GM18951 (cell line): ENCODE data around the gene CISD3.
A peak's percentile ranks its signal among the peaks of the same experiment; 100 is the strongest.

Source experiments
- POLR2A ChIP-seq: IDR thresholded peaks from 4 replicates; pipeline ENCODE4 v1.6.1; 2011; ENCODE audit warnings: mild to moderate bottlenecking; ENCODE audit not compliant: insufficient read length, insufficient read depth; ENCODE audit errors: extremely low read depth
- in situ Hi-C: fragments of 300-500 bp; cut with MboI; formaldehyde crosslinking; loops from one replicate; pipeline ENCODE4 v1.12.0; 2022; ENCODE audit warnings: low sequenced_read_pairs, mixed read lengths, inconsistent platforms; ENCODE audit not compliant: unreplicated experiment

CISD3 gene

DNA sequence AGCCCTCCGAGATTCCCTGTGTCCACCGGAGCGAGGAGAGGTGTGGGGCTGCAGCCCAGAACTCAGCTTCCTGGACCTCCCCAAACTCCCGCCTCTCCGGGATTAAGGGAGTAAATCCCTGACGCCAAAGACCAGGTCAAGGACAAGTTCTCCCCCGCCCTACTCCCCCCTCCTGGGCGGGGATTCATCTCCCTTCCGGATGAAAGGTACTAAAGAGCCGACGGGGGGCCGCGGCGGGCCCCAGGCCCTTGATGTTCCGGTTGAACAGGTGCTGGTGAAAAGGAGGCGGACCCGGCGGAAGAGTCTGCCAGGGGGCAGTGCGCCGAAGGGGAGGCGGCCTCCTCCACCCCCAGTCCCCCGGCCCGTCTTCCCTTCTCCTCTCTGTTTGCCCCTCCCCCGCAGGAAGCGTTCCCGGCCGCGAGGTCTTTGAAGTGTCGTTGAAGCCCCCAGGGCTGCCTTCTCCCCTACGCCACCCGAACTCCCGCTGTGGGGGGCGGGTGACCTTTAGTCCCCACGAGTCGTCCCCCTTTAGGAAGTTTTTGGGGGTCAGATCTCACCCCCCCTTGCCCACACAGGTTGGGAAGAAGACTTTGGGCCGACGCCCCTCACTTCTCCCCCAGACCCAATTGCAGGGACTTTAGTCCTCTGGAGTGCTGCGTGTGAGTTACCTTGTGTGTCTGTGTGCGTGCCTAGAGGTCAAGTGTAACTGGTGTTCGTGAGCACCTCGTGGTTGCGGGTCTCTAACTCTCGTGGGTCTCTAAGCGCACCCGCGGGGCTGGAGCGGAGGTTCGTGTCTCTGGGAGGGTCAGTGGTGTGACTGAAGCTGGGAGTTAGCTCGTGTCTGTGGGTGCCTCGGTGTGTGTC, 26.2 kb upstream of the CISD3 start:
- in situ Hi-C loops, result no loop called here
- peak; percentile 65 for TF ChIP-seq POLR2A

DNA sequence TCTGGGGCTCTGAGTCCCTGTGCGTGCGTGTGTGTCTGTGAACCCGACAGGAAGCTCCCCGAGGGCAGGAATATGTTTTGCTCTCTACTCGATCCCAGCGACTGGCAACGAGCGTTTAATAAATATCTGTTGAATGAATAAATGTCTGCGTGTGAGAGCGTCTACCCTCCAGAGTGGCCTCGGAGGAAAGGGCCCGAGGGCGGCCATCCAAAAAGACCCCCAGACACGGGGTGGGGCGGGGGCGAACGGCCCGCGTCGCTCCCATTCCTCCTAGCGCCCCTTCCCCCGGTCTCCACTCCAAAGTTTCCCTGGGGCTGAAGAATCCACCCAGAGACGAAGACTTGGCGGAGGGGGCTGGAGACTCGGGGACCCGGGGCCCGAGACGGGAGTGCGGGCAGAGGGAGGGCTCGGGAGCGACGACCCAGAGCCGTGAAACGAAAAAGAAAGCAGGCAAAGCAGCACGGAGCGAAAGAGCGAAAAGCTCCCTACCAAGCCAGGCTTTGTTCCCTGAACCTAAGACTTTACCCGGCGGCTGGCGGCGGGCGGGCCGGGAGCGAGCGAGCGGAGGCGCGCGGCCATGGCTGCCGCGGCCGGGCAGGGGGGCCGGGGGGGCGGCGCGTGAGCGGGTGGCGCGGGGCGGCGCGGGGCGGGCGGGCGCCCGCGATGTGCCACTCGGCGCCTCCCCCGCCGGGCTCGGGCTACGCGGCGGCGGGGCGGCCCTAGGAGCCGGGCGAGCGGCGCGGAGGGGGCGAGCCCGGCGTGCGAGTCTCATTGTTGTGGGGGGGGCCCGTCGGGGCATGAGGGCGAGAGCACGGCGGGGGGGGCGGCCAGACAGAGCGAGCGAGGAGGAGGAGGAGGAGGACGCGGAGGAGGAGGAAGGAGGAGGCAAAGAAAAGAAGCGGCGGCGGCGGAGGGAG, 25.3 kb upstream of the CISD3 start, which contains the start of gene MLLT6:
MLLT6 (plus strand) TSS at position 668 of the 917 bp plus-strand sequence. CDS start 360 bp downstream, outside the sequence.
- in situ Hi-C loops, result no loop called here
- TF ChIP-seq POLR2A, result peak; percentile 59

DNA sequence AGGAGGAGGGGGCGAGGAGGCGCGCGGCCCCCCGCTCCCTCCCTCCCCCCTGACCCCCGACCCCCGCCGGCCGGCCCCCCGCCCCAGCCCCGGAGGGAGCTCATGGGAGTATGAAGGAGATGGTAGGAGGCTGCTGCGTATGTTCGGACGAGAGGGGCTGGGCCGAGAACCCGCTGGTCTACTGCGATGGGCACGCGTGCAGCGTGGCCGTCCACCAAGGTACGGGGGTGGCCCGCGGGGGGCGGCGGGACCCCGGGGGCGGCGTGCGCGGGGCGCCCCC, 24.7 kb upstream of the CISD3 start:
- in situ Hi-C loops, result no loop called here
- no peak for TF ChIP-seq POLR2A

DNA sequence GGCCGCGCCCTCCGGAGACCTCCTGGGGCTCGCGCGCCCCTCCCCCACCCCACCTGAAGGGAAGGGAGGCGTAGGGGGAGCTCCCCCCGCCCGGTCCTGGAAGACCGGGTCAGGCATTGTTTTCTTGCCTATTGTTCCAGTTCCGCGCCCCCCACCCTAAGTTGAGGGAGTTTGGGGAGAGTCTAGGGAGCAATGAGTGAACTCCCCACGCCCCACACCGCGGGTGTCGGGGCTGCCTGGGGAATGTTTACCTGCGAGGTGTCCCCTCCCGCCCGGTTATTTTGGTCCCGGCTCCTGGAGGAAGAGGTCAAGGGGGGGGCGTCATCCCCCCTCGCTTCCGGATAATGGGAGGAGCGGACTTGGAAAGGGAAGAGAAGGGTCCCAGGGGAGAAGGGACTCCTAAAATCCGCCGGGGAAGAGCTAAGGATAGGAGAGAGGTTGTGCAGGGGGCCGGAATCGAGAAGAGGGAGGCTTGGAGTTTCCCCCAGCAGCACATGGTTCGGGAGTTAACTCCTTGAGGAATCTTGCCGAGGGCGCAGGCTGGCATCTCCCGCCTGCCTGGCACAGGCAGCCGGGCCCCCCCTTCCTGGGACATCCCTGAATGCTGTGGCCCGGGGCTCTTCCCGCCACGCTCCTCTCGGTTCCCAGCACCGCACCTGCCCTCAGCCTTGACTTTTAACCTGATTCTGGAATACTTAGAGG, 24.2 kb upstream of the CISD3 start:
- TF ChIP-seq POLR2A, result no peak
- in situ Hi-C loops, result no loop called here

DNA sequence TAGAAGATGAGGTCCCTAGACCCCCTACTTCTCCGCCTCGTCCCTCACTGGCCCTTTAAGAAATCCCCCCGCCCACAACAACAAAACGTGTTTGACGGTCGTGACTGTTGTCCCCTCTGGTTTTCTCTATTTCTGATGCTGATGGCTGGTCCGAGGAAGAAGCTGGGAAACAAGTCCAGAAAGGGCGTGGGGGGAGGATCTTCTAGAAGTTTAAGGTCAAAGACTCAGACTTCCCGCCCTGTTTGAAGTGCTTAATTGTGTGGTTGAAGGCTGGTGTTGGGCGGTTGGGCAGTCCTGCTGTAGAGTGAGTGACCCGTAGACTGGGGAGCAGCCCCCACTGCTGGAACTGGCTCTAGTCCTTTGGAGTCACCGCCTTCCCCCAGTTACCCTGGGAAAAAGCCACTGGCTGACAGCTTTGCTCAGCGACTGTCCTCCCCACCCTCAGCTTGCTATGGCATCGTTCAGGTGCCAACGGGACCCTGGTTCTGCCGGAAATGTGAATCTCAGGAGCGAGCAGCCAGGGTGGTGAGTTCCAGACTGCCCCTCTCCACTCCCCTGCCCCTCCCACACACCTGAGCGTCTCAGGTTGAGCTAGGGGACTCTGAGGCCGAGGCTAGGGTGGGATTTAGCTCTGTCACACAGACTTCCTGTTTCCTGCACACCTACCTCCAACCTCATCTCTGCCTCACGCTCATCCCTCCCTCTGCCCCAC, 23.5 kb upstream of the CISD3 start:
- no peak for TF ChIP-seq POLR2A
- in situ Hi-C loops, result no loop called here

DNA sequence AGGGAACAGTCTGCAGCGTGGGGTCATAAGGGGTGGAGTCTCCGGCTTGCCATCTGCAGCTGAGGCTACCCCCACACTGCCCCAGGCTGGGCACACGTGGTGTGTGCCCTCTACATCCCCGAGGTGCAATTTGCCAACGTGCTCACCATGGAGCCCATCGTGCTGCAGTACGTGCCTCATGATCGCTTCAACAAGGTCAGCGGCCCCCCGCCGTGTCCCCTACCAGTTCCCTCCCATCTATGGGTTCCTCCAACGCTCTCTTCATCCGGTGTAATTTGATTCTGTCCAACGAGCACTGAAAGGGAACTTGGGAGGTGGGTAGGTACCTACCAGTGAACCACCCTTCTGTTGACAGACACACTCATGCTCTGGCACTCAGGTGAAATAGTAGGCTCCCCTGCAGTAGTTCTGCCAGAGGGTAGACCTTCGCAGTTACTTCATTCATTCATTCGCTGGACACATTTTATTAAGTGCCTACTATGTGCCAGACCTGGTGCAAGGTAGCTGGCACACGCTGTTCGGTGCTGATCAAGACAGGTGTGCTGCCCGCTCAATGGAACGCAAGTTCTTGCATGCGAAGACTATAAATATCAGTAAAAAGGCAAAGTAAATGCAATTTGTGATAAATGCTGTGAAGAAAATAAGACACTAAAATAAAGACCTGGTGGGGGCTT, 22.3 kb upstream of the CISD3 start:
- in situ Hi-C loops, result no loop called here
- TF ChIP-seq POLR2A, result no peak

DNA sequence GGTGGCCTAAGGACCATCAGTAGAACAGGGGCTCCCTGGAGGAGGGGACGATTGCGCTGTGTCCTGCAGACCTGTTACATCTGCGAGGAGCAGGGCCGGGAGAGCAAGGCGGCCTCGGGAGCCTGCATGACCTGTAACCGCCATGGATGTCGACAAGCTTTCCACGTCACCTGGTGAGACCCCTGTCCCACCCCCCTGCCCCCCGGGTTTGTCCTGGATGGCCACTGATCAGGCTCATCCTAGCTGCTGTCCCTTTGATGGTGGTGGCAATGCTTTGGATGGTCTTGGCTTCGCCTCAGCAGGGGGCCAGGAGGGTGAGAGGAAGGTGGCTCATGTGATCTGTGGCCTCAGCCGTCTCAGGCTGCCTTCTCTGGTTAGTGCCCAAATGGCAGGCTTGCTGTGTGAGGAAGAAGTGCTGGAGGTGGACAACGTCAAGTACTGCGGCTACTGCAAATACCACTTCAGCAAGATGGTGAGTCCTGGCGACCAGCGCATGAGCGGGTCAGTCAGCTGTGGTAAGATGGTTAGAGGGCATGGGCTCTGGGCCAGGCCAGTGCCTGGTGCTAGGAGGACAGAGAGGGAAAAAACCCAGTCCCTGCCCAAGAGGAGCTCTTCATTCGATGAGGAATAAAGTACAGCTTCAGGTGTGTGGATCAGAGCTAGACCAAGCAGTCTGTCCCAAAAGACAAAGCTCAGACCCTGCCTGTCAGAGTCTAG, 20.9 kb upstream of the CISD3 start:
- TF ChIP-seq POLR2A, result no peak
- in situ Hi-C loops, result no loop called here

DNA sequence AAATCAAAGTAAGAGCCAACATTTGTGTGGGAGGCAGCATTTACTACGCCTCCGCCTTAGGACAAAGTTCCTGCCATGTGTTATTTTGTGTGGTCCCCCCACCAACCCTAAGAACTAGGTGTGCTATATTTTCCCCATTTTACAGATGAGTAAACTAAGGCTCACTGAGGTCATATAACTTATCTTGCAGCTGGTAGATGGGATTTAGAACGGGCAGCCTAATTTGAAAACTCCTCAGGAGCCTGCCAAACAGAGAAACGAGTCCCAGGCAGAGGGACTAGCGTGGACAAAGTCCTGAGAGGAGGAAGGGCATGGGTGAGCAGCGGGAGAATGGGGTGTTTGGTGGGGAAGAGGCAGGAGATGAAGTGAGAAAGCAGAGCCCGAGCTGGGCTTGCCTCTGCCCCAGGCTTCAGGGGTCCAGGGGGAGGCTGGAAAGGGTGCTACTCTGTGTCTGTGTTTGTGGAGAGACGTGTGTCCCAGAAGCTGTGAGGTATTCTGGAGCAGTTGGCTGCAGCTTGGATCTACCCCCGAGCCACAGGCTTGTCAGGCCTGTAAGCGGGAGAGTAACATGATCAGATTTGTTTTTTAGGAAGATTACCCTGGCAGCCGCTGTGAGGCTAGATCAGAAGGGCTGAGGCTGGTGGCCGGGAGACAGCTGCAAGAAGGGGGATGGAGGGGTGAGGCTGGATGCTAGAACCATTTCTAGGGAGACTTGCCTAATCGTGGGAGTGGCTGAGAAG, 20.1 kb upstream of the CISD3 start:
- in situ Hi-C loops, result no loop called here
- TF ChIP-seq POLR2A, result no peak

DNA sequence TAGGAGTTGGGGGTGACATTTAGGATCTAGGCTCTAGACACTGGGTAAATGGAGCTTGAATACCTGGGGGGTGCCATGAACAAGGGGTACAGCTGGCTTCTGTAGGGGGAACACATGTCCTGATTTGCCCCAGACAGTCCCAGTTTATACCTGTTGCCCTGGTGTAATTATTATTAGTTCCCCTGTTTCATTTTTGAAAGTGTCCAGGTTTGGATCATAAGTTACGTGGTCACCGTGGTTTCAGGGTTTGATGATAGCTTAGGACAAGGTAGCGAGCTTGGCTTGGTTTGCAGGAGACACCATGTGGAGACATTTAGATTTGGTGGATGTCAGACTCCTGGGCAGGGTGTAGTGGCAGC, 19.6 kb upstream of the CISD3 start:
- in situ Hi-C loops, result no loop called here
- TF ChIP-seq POLR2A, result no peak

DNA sequence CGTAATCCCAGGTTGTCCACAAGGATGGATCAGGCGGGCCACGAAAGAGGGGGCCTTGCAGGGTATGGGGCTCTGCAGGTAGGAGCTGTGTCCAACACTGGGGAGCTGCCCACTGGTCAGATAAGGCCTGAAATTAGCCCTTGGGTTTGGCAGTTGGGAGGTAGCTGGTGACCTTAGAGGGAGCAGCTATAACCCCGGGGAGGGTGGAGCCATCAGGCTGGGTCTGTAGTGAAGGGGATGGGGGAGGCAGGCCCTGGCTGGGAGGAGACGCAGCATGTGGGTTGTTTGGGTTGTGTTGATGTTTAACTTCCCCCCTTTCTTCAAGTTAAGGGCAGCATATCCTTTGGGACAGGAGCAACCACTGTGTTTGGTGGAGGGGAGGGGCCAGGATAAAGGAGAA, 19.2 kb upstream of the CISD3 start:
- no peak for TF ChIP-seq POLR2A
- in situ Hi-C loops, result no loop called here
